ENCODE results near the gene STAB2.

The STAB2 gene

DNA sequence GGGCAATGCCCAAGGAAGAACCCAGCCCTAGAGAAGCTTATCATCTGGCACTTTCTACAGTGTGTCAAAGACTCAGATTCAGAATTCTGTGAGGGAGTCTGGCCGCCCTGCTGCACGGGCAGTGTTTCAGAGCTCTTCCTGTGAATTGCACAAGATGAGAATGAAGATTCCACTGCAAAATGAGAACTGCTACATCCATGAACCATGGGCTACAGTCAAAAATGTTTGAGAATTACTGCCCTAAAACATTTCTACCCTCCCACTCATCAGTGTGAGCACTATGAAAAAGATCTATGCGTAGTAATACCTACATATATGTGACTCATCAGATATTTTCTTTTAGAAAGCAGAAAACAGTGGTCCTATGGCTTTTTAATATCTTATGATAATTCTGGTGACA, 104.0 kb downstream of the STAB2 start:
- H3K4me3 ChIP-seq (ENCODE audit: low read depth, low read length) = no peak overlapping the region
- no peak overlapping the region for H3K9ac ChIP-seq (ENCODE audit: low read length)
- no peak overlapping the region for H3K27ac ChIP-seq (ENCODE audit: low read depth, low read length)
- peaks cover 2% of the 10 kb centered on the region for H3K4me1 ChIP-seq (ENCODE audit: control insufficient read depth, insufficient read depth, low read length)
- no peaks in the 10 kb centered on the region for H3K36me3 ChIP-seq (ENCODE audit: control insufficient read depth, insufficient read depth, low read length)
- H3K27me3 ChIP-seq (ENCODE audit: control insufficient read depth, insufficient read depth, low read length) = no peaks in the 10 kb centered on the region; the same call in 1 of the 2 replicates
- H3K9me3 ChIP-seq (ENCODE audit: control insufficient read depth, insufficient read depth, low read depth, low read length) = no peaks in the 10 kb centered on the region

DNA sequence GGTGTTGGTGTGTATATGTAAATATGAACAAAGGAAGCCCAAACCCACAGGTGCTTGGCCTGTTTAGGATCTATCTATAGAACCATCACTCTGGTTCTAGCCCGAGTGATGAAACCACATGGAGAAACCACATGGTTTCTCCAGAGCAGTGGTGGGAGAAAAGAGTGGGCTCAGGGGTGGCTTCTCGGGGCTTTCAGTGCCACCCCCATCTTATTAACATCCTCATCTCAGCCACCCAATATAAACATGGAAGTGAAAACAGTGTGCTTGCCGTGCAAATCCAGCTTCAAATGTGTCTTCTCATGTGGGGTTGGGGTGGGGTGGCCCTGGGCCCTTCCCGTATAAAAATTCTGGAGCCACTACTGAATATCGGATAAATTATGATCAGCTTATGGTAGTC, 109.0 kb downstream of the STAB2 start:
- H3K9ac ChIP-seq (ENCODE audit: low read length) = no peak overlapping the region
- H3K4me1 ChIP-seq (ENCODE audit: control insufficient read depth, insufficient read depth, low read length) = peaks cover 2% of the 10 kb centered on the region
- no peaks in the 10 kb centered on the region for H3K36me3 ChIP-seq (ENCODE audit: control insufficient read depth, insufficient read depth, low read length)
- no peaks in the 10 kb centered on the region for H3K9me3 ChIP-seq (ENCODE audit: control insufficient read depth, insufficient read depth, low read depth, low read length)
- no peak overlapping the region for H3K27ac ChIP-seq (ENCODE audit: low read depth, low read length)
- H3K4me3 ChIP-seq (ENCODE audit: low read depth, low read length) = no peak overlapping the region
- H3K27me3 ChIP-seq (ENCODE audit: control insufficient read depth, insufficient read depth, low read length) = peaks cover 13% of the 10 kb centered on the region; the same call in 1 of the 2 replicates

DNA sequence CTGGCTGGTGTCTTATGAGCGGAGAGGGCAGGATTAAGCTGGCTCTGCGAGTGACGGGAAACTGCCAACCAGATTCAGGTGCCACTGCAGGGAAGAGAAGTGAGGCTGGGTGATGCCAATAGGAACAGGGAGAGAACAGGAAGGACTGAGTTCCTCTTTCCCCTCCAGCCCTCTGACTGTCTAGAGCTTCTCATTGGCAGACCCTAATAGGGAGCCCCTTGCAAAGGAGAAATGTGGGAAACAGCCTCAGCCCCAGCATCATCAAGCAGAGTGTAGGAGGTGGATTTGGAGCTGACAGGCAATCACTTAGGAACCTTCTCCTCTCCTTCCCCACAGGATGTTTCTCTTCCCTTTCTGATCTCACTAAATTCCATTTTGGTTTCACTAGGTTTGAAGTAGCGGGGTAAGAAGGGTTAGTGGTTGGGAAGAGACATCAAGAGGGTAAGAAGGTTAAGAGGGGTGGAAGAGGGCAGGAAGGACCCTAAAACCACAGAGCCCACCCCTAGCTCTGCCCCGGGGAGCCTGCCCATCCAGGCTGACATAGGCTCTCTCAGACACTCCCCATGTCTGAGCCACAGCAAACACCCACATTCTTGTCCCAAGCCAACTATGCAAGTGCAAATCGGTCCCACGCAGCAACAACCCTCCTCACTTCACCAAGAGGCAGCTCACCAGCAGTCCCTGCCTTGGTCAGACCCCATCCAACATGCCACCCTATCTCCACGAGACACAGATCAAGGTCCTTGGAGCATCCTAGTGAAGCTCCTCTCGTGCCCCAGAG, 111.1 kb downstream of the STAB2 start:
- Histone ChIP-seq H3K4me3 (ENCODE audit: low read depth, low read length) (no peak overlapping the region), H3K27ac (ENCODE audit: low read depth, low read length) (no peak overlapping the region), H3K27me3 (ENCODE audit: control insufficient read depth, insufficient read depth, low read length) (peaks cover 13% of the 10 kb centered on the region; the same call in 1 of the 2 replicates), H3K9me3 (ENCODE audit: control insufficient read depth, insufficient read depth, low read depth, low read length) (no peaks in the 10 kb centered on the region), H3K9ac (ENCODE audit: low read length) (no peak overlapping the region), H3K36me3 (ENCODE audit: control insufficient read depth, insufficient read depth, low read length) (no peaks in the 10 kb centered on the region), H3K4me1 (ENCODE audit: control insufficient read depth, insufficient read depth, low read length) (no peaks in the 10 kb centered on the region)

DNA sequence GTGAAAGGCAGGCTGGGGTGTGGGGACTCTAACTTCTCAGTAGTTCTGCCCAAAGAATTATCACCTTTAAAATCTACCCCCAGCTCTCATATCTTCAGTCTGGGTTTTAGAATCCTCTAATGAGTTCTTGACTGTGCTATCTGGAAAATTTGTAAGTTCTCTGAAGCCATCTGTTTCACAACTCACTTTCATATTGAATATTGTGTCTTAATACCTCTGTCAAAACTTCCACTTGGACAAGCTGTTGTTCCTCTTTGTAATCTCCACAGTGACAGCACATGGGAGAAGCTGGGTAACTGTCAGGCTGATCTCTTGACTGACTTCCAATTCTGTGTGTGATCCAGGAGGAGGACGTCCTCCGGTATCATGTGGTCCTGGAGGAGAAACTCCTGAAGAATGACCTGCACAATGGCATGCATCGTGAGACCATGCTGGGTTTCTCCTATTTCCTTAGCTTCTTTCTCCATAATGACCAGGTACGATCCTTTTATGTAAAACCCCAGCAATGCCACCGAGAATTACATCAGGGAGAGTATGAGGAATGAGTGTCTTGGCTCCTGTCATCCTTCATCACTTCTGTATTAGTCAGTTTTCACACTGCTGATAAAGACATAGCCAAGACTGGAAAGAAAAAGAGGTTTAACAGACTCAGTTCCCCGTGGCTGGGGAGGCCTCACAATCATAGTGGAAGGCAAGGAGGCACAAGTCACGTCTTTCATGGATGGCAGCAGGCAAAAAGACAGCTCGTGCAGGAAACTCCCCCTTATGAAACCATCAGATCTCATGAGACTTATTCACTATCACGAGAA, 111.9 kb downstream of the STAB2 start:
- no peak overlapping the region for H3K27ac ChIP-seq (ENCODE audit: low read depth, low read length)
- no peak overlapping the region for H3K9ac ChIP-seq (ENCODE audit: low read length)
- H3K4me1 ChIP-seq (ENCODE audit: control insufficient read depth, insufficient read depth, low read length) = no peaks in the 10 kb centered on the region
- no peaks in the 10 kb centered on the region for H3K9me3 ChIP-seq (ENCODE audit: control insufficient read depth, insufficient read depth, low read depth, low read length)
- H3K27me3 ChIP-seq (ENCODE audit: control insufficient read depth, insufficient read depth, low read length) = peaks cover 13% of the 10 kb centered on the region; the same call in 1 of the 2 replicates
- H3K36me3 ChIP-seq (ENCODE audit: control insufficient read depth, insufficient read depth, low read length) = no peaks in the 10 kb centered on the region
- H3K4me3 ChIP-seq (ENCODE audit: low read depth, low read length) = no peak overlapping the region

DNA sequence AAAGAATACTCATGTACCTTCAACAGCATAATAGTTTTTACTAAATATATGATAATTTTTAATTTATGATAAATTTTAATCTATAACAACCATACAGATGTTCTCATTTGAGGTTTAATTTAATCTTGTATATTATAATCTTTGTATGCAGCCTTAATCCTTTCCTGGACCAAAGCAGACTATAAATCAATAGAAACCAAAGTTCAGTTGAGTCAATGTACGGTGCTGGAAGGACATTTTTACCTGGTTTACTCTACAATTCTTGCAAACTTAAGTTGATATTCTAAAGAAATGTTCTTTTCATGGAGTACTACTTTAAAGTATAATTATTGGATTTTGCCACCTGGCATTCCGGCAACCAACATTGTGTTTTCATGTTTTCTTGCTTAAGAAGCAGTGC, 118.0 kb downstream of the STAB2 start:
- no peaks in the 10 kb centered on the region for H3K9me3 ChIP-seq (ENCODE audit: control insufficient read depth, insufficient read depth, low read depth, low read length)
- no peaks in the 10 kb centered on the region for H3K36me3 ChIP-seq (ENCODE audit: control insufficient read depth, insufficient read depth, low read length)
- H3K27me3 ChIP-seq (ENCODE audit: control insufficient read depth, insufficient read depth, low read length) = no peaks in the 10 kb centered on the region

DNA sequence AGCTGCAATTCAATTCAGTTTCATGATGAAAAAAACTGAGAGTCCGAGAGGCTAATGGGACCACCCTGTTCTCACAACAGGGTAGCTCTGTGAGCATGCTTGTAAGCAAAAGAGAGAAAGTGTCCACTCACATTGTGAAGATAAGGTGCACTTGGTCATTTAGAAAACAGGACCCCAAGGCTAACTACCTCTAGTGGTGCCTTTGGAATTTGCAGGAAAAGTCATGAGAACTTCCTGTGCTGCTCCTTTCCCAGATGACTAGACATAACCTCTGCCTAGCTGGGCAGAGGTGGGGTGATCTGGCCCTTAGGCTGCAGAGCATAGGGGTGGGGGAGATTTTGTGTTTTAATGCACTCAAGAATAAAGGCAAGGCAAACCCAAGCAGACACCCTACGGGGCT, 118.9 kb downstream of the STAB2 start:
- no peaks in the 10 kb centered on the region for H3K36me3 ChIP-seq (ENCODE audit: control insufficient read depth, insufficient read depth, low read length)
- H3K4me3 ChIP-seq (ENCODE audit: low read depth, low read length) = no peak overlapping the region
- no peaks in the 10 kb centered on the region for H3K4me1 ChIP-seq (ENCODE audit: control insufficient read depth, insufficient read depth, low read length)
- no peaks in the 10 kb centered on the region for H3K27me3 ChIP-seq (ENCODE audit: control insufficient read depth, insufficient read depth, low read length)
- no peak overlapping the region for H3K27ac ChIP-seq (ENCODE audit: low read depth, low read length)
- H3K9ac ChIP-seq (ENCODE audit: low read length) = no peak overlapping the region
- no peaks in the 10 kb centered on the region for H3K9me3 ChIP-seq (ENCODE audit: control insufficient read depth, insufficient read depth, low read depth, low read length)

More for the DNA sequence above, 118.0 kb downstream of the STAB2 start:
- no peak overlapping the region for H3K27ac ChIP-seq (ENCODE audit: low read depth, low read length)
- no peak overlapping the region for H3K4me3 ChIP-seq (ENCODE audit: low read depth, low read length)
- no peak overlapping the region for H3K9ac ChIP-seq (ENCODE audit: low read length)
- H3K4me1 ChIP-seq (ENCODE audit: control insufficient read depth, insufficient read depth, low read length) = no peaks in the 10 kb centered on the region

DNA sequence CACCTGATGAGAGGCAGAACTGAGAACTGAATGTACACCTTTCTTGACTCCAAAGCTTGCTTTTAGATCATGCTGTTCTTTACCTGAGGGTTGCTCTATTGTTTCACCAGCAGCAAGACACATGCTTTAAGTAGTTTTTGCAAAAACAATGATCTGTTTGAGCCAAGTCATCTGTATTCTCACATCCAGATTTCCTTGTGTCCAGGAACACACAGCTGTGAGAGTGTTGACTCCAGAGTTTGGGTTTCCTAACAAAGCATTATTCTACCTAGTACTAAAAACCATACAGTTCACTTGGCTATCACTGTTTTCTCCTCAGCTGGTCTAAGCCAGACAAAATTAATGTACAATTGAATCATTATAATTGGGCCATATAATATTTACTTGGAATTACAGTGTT, 120.4 kb downstream of the STAB2 start:
- no peak overlapping the region for H3K4me3 ChIP-seq (ENCODE audit: low read depth, low read length)
- H3K27ac ChIP-seq (ENCODE audit: low read depth, low read length) = no peak overlapping the region
- H3K9me3 ChIP-seq (ENCODE audit: control insufficient read depth, insufficient read depth, low read depth, low read length) = no peaks in the 10 kb centered on the region
- H3K36me3 ChIP-seq (ENCODE audit: control insufficient read depth, insufficient read depth, low read length) = no peaks in the 10 kb centered on the region
- no peaks in the 10 kb centered on the region for H3K4me1 ChIP-seq (ENCODE audit: control insufficient read depth, insufficient read depth, low read length)
- H3K27me3 ChIP-seq (ENCODE audit: control insufficient read depth, insufficient read depth, low read length) = no peaks in the 10 kb centered on the region
- H3K9ac ChIP-seq (ENCODE audit: low read length) = no peak overlapping the region

DNA sequence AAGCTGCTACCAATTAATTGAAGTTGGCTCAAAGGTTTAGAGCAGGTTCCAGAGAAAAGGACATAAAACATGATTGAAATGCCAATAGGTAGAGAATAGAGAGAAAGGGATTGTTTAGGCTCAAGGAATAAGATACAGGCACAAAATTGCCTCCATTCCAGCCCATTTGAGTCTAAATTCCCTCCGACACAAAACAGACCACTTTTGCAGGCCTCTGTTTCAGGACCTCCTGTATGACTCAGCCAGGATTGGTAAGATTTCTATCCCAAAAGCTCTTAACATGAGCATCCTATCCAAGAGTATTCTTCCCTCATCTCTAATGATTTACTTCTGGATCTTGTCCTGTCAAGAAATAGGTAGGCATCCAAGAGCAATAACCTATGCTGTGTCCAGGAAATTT, 123.5 kb downstream of the STAB2 start:
- H3K27ac ChIP-seq (ENCODE audit: low read depth, low read length) = no peak overlapping the region
- no peak overlapping the region for H3K4me3 ChIP-seq (ENCODE audit: low read depth, low read length)
- no peak overlapping the region for H3K9ac ChIP-seq (ENCODE audit: low read length)
- H3K36me3 ChIP-seq (ENCODE audit: control insufficient read depth, insufficient read depth, low read length) = no peaks in the 10 kb centered on the region
- no peaks in the 10 kb centered on the region for H3K27me3 ChIP-seq (ENCODE audit: control insufficient read depth, insufficient read depth, low read length)
- H3K4me1 ChIP-seq (ENCODE audit: control insufficient read depth, insufficient read depth, low read length) = no peaks in the 10 kb centered on the region
- no peaks in the 10 kb centered on the region for H3K9me3 ChIP-seq (ENCODE audit: control insufficient read depth, insufficient read depth, low read depth, low read length)

DNA sequence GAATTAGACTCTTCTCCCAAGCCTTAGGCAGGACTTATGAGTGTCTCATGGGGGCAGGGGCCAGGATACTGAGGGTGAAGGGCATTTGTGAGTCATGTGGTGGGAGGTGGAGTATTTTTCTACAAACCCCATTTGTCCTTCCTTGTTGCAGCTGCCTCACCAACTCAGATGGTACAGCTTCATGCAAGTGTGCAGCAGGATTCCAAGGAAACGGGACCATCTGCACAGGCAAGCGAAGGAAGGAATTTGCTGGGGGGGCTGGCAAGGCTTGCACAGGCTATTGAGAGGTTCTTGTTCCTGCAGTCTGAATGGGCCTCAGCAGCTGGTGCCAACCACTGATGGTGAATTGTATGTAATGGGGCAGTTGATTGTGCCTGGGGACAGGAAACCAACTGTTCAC, 125.1 kb downstream of the STAB2 start:
- H3K36me3 ChIP-seq (ENCODE audit: control insufficient read depth, insufficient read depth, low read length) = no peaks in the 10 kb centered on the region
- no peaks in the 10 kb centered on the region for H3K27me3 ChIP-seq (ENCODE audit: control insufficient read depth, insufficient read depth, low read length)
- H3K4me1 ChIP-seq (ENCODE audit: control insufficient read depth, insufficient read depth, low read length) = no peaks in the 10 kb centered on the region
- no peak overlapping the region for H3K9ac ChIP-seq (ENCODE audit: low read length)
- H3K9me3 ChIP-seq (ENCODE audit: control insufficient read depth, insufficient read depth, low read depth, low read length) = no peaks in the 10 kb centered on the region
- no peak overlapping the region for H3K27ac ChIP-seq (ENCODE audit: low read depth, low read length)
- H3K4me3 ChIP-seq (ENCODE audit: low read depth, low read length) = no peak overlapping the region

DNA sequence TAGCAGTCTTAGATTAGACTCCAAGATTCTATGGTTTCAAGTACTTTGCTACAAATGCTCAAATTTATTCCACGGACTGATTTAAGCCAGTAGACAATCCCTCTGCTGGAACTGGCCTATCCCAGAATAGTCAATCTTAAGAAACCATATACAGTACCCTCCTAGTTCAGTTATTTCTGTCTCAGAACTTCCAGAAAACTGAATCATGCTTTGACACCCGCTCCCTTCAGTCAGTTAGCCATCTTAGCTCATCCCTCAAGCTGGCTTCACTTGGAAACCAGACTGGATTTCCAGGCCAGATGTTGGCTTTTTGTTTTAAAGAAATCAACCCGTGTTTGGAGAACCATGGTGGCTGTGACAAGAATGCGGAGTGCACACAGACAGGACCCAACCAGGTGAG, 128.4 kb downstream of the STAB2 start:
- Histone ChIP-seq H3K27ac (ENCODE audit: low read depth, low read length) (no peak overlapping the region), H3K9me3 (ENCODE audit: control insufficient read depth, insufficient read depth, low read depth, low read length) (no peaks in the 10 kb centered on the region), H3K27me3 (ENCODE audit: control insufficient read depth, insufficient read depth, low read length) (no peaks in the 10 kb centered on the region), H3K9ac (ENCODE audit: low read length) (no peak overlapping the region), H3K4me3 (ENCODE audit: low read depth, low read length) (no peak overlapping the region), H3K36me3 (ENCODE audit: control insufficient read depth, insufficient read depth, low read length) (no peaks in the 10 kb centered on the region), H3K4me1 (ENCODE audit: control insufficient read depth, insufficient read depth, low read length) (no peaks in the 10 kb centered on the region)

DNA sequence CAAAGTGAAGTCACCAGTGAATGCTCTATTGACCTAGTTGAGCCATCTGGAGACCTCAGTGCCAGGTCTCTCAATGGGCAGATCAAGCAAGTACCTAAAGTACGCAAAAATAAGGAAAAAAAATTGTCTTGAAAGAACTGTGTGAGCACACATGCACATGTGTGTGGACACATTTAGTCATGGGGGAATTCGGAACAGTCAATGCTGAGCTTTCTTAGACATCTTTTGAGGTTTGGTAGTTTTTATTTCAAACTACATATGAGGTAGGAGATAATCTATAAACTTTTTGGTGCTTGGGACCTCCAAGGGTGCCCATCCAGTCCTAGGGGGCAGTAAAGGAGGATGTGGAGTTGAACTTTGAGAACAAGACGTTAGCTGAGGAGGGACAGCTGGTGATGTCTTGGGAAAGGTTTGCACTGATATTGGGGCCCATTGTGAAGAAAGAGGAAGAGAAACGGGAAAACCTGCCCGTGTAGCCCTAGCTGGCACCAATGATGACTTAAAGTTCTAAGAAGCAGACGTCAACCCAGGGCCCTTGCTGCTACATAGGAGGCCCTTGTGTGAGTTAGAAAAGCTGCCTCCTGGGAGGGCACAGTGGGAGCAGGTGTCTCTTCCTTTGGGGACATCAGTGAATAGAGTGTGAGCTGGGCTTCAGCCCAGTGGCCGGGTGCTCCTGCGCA, 129.6 kb downstream of the STAB2 start:
- H3K4me1 ChIP-seq (ENCODE audit: control insufficient read depth, insufficient read depth, low read length) = no peaks in the 10 kb centered on the region
- no peaks in the 10 kb centered on the region for H3K36me3 ChIP-seq (ENCODE audit: control insufficient read depth, insufficient read depth, low read length)
- no peaks in the 10 kb centered on the region for H3K9me3 ChIP-seq (ENCODE audit: control insufficient read depth, insufficient read depth, low read depth, low read length)
- no peak overlapping the region for H3K9ac ChIP-seq (ENCODE audit: low read length)
- no peaks in the 10 kb centered on the region for H3K27me3 ChIP-seq (ENCODE audit: control insufficient read depth, insufficient read depth, low read length)
- no peak overlapping the region for H3K4me3 ChIP-seq (ENCODE audit: low read depth, low read length)
- H3K27ac ChIP-seq (ENCODE audit: low read depth, low read length) = no peak overlapping the region

Measured in HUES6 (cell line).